PC-3 (cell line): ENCODE measurements around the gene RXRA. TPM values are rescaled to one million over a fixed set of nuclear protein-coding genes. Genes with fewer than 3 reads are reported as not detected.

ENCODE experiments used
- ATAC-seq: fragments of 200-7000 bp; cut with Tn5 transposase; 2 replicates; pipeline ENCODE4 v1.9.1; 2020; ENCODE audit warnings: mild to moderate bottlenecking, moderate library complexity
- BruUV-seq: library from RNA; stranded (reverse); fragments of 400-500 nt; replicated peaks from 2 replicates; lab custom pipeline; 2021; lab: Mats Ljungman, UMichigan
- CTCF ChIA-PET: fragments of 300-600 bp; sonication (Branson Sonifier 250); formaldehyde crosslinking; loops from one replicate; lab custom pipeline; 2022; ENCODE audit warnings: antibody characterized with exemption; lab: Charles Lee
- POLR2A ChIA-PET: fragments of 300-600 bp; sonication (Branson Sonifier 250); formaldehyde crosslinking; loops from one replicate; lab custom pipeline; 2022; ENCODE audit warnings: antibody characterized with exemption; ENCODE audit not compliant: unreplicated experiment; lab: Charles Lee
- DNase-seq: peaks from one replicate; pipeline ENCODE4 v3.0.0-alpha.2; 2015
- H2AFZ ChIP-seq: fragments of 300-600 bp; sonication (generic); 2 replicates; pipeline ENCODE4 v1.6.0; 2016; ENCODE audit warnings: antibody characterized with exemption, low read length
- H3F3A ChIP-seq: fragments of 300-600 bp; sonication (generic); one replicate; pipeline ENCODE4 v1.6.0; 2017; ENCODE audit warnings: antibody characterized with exemption, low read length, control low read depth, mild to moderate bottlenecking; ENCODE audit not compliant: unreplicated experiment
- H3K27ac ChIP-seq: fragments of 300-600 bp; sonication (generic); 2 replicates; pipeline ENCODE4 v1.5.1; 2016; ENCODE audit warnings: mild to moderate bottlenecking, low read length
- H3K27me3 ChIP-seq: fragments of 300-600 bp; sonication (generic); 2 replicates; pipeline ENCODE4 v1.6.1; 2016; ENCODE audit warnings: low read length, mixed read lengths
- H3K36me3 ChIP-seq: fragments of 300-600 bp; sonication (generic); 2 replicates; pipeline ENCODE4 v1.6.1; 2016; ENCODE audit warnings: low read depth, mixed run types, low read length, mixed read lengths
- H3K4me1 ChIP-seq: fragments of 300-600 bp; sonication (generic); 2 replicates; pipeline ENCODE4 v1.5.1; 2016; ENCODE audit warnings: low read length; ENCODE audit not compliant: insufficient read depth
- H3K4me2 ChIP-seq: fragments of 300-600 bp; sonication (generic); 2 replicates; pipeline ENCODE4 v1.6.0; 2016; ENCODE audit warnings: low read length
- H3K4me3 ChIP-seq: fragments of 300-600 bp; sonication (generic); 2 replicates; pipeline ENCODE4 v1.5.1; 2016; ENCODE audit warnings: mild to moderate bottlenecking, low read length, mixed read lengths
- H3K79me2 ChIP-seq: fragments of 300-600 bp; sonication (generic); 2 replicates; pipeline ENCODE4 v1.6.1; 2017; ENCODE audit warnings: low read length, mixed read lengths
- H3K9ac ChIP-seq: fragments of 300-600 bp; sonication (generic); 2 replicates; pipeline ENCODE4 v1.6.0; 2016; ENCODE audit warnings: mild to moderate bottlenecking, low read length
- H3K9me2 ChIP-seq: fragments of 300-600 bp; sonication (generic); replicated peaks from 2 replicates; pipeline ENCODE4 v1.6.1; 2016; ENCODE audit warnings: mixed run types, low read length, mixed read lengths
- H3K9me3 ChIP-seq: fragments of 300-600 bp; sonication (generic); 2 replicates; pipeline ENCODE4 v1.6.1; 2016; ENCODE audit warnings: low read length, mixed read lengths
- H4K20me1 ChIP-seq: fragments of 300-600 bp; sonication (generic); 2 replicates; pipeline ENCODE4 v1.6.1; 2016; ENCODE audit warnings: low read length, mixed read lengths
- EZH2 ChIP-seq: fragments of 300-600 bp; sonication (generic); IDR thresholded peaks from one replicate; pipeline ENCODE4 v1.6.1; 2017; ENCODE audit warnings: antibody characterized with exemption, mild to moderate bottlenecking, low read length; ENCODE audit not compliant: unreplicated experiment
- EZH2phosphoT487 ChIP-seq: fragments of 300-600 bp; sonication (generic); IDR thresholded peaks from 2 replicates; pipeline ENCODE4 v1.6.1; 2018; ENCODE audit warnings: mild to moderate bottlenecking, antibody characterized with exemption, low read length, borderline replicate concordance
- intact Hi-C: fragments of 100-400 bp; cut with micrococcal nuclease; formaldehyde crosslinking; loops from 2 replicates; pipeline ENCODE4 v1.9.0; 2023
- total RNA-seq: library from RNA; depleted of rRNA; stranded (reverse); fragments of >200 nt; gene quantifications from 2 replicates; pipeline ENCODE4 v1.2.3, GENCODE V29; 2014
- TF ChIP-seq, protein P1 (sequence below): fragments of 300-600 bp; sonication (generic); conservative IDR thresholded peaks from 2 replicates; pipeline ENCODE4 v1.5.1; 2017; ENCODE audit warnings: antibody characterized with exemption, low read depth, mild to moderate bottlenecking, low read length

RXRA gene
- total RNA-seq, 1 experiment from 2014 or later = 17.5 TPM

- POLR2A ChIA-PET = no interaction called here
- CTCF ChIA-PET = no interaction called here
- Histone ChIP-seq H3K27ac (no peak overlapping the region), H3K4me1 (peaks cover 24% of the 10 kb centered on the region), H3K79me2 (peaks cover 48% of the 10 kb centered on the region), H3K9me3 (no peaks in the 10 kb centered on the region), H3K4me3 (no peak overlapping the region), H3K27me3 (no peaks in the 10 kb centered on the region), H3K4me2 (no peak overlapping the region), H3K9ac (no peak overlapping the region), H3F3A (no peaks in the 10 kb centered on the region), H3K9me2 (no peaks in the 10 kb centered on the region), H3K36me3 (no peaks in the 10 kb centered on the region), H4K20me1 (no peaks in the 10 kb centered on the region), H2AFZ (no peak overlapping the region)
- DNase-seq = no peak
- intact Hi-C loops = loop anchor here (10.0 kb wide), 1 partner anchor 75 kb away; no protein-coding TSS in a partner anchor
- no peak for TF ChIP-seq EZH2phosphoT487
- no peak for TF ChIP-seq EZH2
- TF ChIP-seq, protein P1, sequence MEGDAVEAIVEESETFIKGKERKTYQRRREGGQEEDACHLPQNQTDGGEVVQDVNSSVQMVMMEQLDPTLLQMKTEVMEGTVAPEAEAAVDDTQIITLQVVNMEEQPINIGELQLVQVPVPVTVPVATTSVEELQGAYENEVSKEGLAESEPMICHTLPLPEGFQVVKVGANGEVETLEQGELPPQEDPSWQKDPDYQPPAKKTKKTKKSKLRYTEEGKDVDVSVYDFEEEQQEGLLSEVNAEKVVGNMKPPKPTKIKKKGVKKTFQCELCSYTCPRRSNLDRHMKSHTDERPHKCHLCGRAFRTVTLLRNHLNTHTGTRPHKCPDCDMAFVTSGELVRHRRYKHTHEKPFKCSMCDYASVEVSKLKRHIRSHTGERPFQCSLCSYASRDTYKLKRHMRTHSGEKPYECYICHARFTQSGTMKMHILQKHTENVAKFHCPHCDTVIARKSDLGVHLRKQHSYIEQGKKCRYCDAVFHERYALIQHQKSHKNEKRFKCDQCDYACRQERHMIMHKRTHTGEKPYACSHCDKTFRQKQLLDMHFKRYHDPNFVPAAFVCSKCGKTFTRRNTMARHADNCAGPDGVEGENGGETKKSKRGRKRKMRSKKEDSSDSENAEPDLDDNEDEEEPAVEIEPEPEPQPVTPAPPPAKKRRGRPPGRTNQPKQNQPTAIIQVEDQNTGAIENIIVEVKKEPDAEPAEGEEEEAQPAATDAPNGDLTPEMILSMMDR = no peak
- no peak for ATAC-seq
- no TSS peak for BruUV-seq
Observed at GRCh38 chr9:134360180-134360759, 34.0 kb downstream of the RXRA start.

GRCh38 chr9:134360897-134361296 is 34.6 kb downstream of the RXRA start:
- Histone ChIP-seq H3F3A (no peaks in the 10 kb centered on the region), H3K36me3 (no peaks in the 10 kb centered on the region), H3K9ac (no peak overlapping the region), H3K4me3 (no peak overlapping the region), H3K9me3 (no peaks in the 10 kb centered on the region), H3K4me2 (no peak overlapping the region), H3K79me2 (peaks cover 44% of the 10 kb centered on the region), H3K9me2 (no peaks in the 10 kb centered on the region), H4K20me1 (no peaks in the 10 kb centered on the region), H2AFZ (no peak overlapping the region), H3K4me1 (peaks cover 19% of the 10 kb centered on the region), H3K27ac (no peak overlapping the region), H3K27me3 (no peaks in the 10 kb centered on the region)
- intact Hi-C loops = loop anchor here (10.0 kb wide), 1 partner anchor 74 kb away; no protein-coding TSS in a partner anchor
- CTCF ChIA-PET = no interaction called here
- no peak for TF ChIP-seq EZH2phosphoT487
- TF ChIP-seq, protein P1 = no peak
- TF ChIP-seq EZH2 = no peak
- POLR2A ChIA-PET = interaction anchor here (0.7 kb wide), 1 partner anchor 35 kb away, joined by 5 read pairs; no protein-coding TSS in a partner anchor
- ATAC-seq (peak; percentile 34), DNase-seq (peak; percentile 24)
- no TSS peak for BruUV-seq

GRCh38 chr9:134361426-134361825 is 35.2 kb downstream of the RXRA start:
- BruUV-seq = no TSS peak
- no peaks in the 10 kb centered on the region for H3K27me3 ChIP-seq
- H4K20me1 ChIP-seq = no peaks in the 10 kb centered on the region
- ATAC-seq = no peak
- no peaks in the 10 kb centered on the region for H3K9me2 ChIP-seq
- DNase-seq = no peak
- no peak overlapping the region for H3K4me2 ChIP-seq
- H3K36me3 ChIP-seq = no peaks in the 10 kb centered on the region
- H3F3A ChIP-seq = no peaks in the 10 kb centered on the region
- POLR2A ChIA-PET = interaction anchor here (0.7 kb wide), 1 partner anchor 36 kb away, joined by 5 read pairs; no protein-coding TSS in a partner anchor
- peaks cover 39% of the 10 kb centered on the region; the same call in 1 of the 2 replicates for H3K79me2 ChIP-seq
- H3K27ac ChIP-seq = no peak overlapping the region
- H3K4me3 ChIP-seq = no peak overlapping the region
- intact Hi-C loops = loop anchor here (10.0 kb wide), 1 partner anchor 73 kb away; no protein-coding TSS in a partner anchor
- CTCF ChIA-PET = no interaction called here
- H3K4me1 ChIP-seq = peaks cover 14% of the 10 kb centered on the region
- TF ChIP-seq, protein P1 = no peak
- TF ChIP-seq EZH2phosphoT487 (no peak), EZH2 (no peak)
- no peak overlapping the region for H3K9ac ChIP-seq
- H2AFZ ChIP-seq = no peak overlapping the region
- H3K9me3 ChIP-seq = no peaks in the 10 kb centered on the region
